Measurements from ENCODE around the gene CRYGB. TPM values are rescaled to one million over a fixed set of nuclear protein-coding genes. Genes with fewer than 3 reads are reported as not detected.

Gene CRYGB
- total and polyA plus RNA-seq, 2 donors (not counting 3 experiments of a cell fraction or from before 2014, with no cell fraction given) = not detected

DNA sequence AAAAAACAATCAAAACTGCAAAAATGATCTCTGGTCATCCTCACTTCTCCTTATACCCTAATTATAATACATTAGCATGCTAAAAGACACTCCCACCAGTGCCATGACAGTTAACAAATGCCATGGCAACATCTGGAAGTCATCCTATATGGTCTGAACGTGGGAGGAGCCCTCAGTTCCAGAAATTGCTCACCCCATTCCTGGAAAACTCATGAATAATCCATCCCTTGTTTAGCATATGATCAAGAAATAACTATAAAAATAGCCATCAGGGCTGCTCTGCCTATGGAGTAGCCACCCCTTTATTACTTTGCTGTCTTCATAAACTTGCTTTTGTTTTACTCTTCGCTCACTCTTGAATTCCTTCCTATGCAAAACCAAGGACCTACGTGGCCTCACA lies 49.6 kb upstream of the CRYGB start:
- intact Hi-C loops (cut with micrococcal nuclease) (no loop called here), dilution Hi-C loops (cut with MboI; ENCODE audit: extremely low pct_ligation_motif_present, low sequenced_read_pairs) (no loop called here)
- Histone ChIP-seq H4K20me1 (replicated peaks; ENCODE audit: control insufficient read depth, extremely low read depth, insufficient read depth, low read length) (no peaks in the 10 kb centered on the region), H3K27ac (ENCODE audit: insufficient read depth, low read depth, low read length) (no peak overlapping the region), H2AFZ (ENCODE audit: low read depth, low read length) (no peak overlapping the region), H3K9me1 (replicated peaks; ENCODE audit: control insufficient read depth, extremely low read depth, insufficient read depth, low read length) (no peaks in the 10 kb centered on the region), H3K36me3 (ENCODE audit: control insufficient read depth in 2 of 2, extremely low read depth in 1 of 2, insufficient read depth in 2 of 2, low read length in 2 of 2) (no peaks in the 10 kb centered on the region), H3K27me3 (ENCODE audit: control insufficient read depth in 2 of 2, insufficient read depth in 2 of 2, low read length in 2 of 2) (peaks cover 0 to 3% of the 10 kb centered on the region in 2 experiments), H3K79me2 (ENCODE audit: control insufficient read depth, insufficient read depth, low read length) (no peaks in the 10 kb centered on the region), H3K4me3 (replicated peaks in 1 of 3; ENCODE audit: insufficient read depth in 1 of 3, low read depth in 1 of 3, low read length in 3 of 3) (no peak overlapping the region), H3K4me2 (ENCODE audit: insufficient read depth, low read length) (no peak overlapping the region), H3K9me3 (replicated peaks; ENCODE audit: control insufficient read depth, insufficient read depth, low read length) (no peaks in the 10 kb centered on the region), H3K4me1 (ENCODE audit: control insufficient read depth, extremely low read depth, insufficient read depth, low read length) (no peaks in the 10 kb centered on the region), H3K9ac (replicated peaks; ENCODE audit: extremely low read depth, insufficient read depth, low read length) (no peak overlapping the region)
- CTCF ChIA-PET = no interaction called here
- BruUV-seq (replicated peaks) = no TSS peak
- TF ChIP-seq, protein P1, sequence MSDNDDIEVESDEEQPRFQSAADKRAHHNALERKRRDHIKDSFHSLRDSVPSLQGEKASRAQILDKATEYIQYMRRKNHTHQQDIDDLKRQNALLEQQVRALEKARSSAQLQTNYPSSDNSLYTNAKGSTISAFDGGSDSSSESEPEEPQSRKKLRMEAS (IDR thresholded peaks at IDR 0.05; ENCODE audit: insufficient read depth, insufficient read length) = no peak
- no peak for TF ChIP-seq POLR2AphosphoS5 (IDR thresholded peaks at IDR 0.05; ENCODE audit: insufficient read depth, low read depth, low read length)
- TF ChIP-seq CTCF (IDR thresholded peaks at IDR 0.05; ENCODE audit: extremely low read depth in 1 of 2, insufficient read depth in 1 of 2, low read depth in 1 of 2, low read length in 2 of 2) = no peak
- TF ChIP-seq EZH2 (IDR thresholded peaks at IDR 0.05; ENCODE audit: borderline replicate concordance, low read depth, low read length, severe bottlenecking) = no peak
- TF ChIP-seq FOS (IDR thresholded peaks at IDR 0.05; ENCODE audit: borderline replicate concordance, insufficient read depth, low read length) = no peak
- no peak for TF ChIP-seq POLR2A (IDR thresholded peaks at IDR 0.05; ENCODE audit: low read depth, low read length)
- no peak for TF ChIP-seq GATA2 (IDR thresholded peaks at IDR 0.05; ENCODE audit: insufficient read depth, insufficient read length, low read depth, low read length)
- no peak for TF ChIP-seq MYC (IDR thresholded peaks at IDR 0.05; ENCODE audit: low read depth, low read length)
- TF ChIP-seq JUN (IDR thresholded peaks at IDR 0.05; ENCODE audit: borderline replicate concordance, insufficient read depth, insufficient read length, low read depth) = no peak
- FAIRE-seq (no peak), DNase-seq (ENCODE audit: low read depth, low spot score) (no peak)
- POLR2A ChIA-PET = no interaction called here

All from endothelial cell of umbilical vein (primary cell).